ENCODE data around the gene RNF115. TPM values are rescaled to one million over a fixed set of nuclear protein-coding genes. Genes with fewer than 3 reads are reported as not detected.

RNF115 gene
- total and polyA plus RNA-seq, 2 donors (not counting 3 experiments of a cell fraction or from before 2014, with no cell fraction given) = 7.6 to 17.3 TPM

DNA sequence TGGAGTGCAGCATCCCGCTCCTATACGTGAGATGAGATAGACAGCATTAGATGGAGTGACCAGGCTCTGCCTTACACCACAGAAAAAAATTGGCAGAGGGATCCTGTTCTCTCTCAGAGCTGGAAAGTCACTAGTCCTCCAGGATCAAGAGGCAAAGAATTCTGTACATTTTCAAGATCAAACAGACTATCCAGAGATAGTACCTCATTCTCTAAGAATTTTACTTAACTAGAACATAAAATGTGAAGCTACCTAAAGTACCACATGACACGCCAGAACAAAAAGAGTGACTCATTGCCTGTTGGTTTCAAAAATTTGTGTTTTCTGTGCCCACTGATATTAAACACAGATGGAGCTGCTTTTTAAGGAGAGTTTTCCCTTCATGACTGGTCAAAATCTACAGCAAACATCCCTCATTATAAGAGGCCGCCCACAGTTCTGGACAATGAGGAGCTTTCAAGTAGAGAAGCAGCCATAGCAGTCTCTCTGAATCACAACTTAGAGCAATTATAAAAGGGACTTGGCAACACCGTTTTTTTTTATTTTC is 72.3 kb downstream of the RNF115 start:
- CTCF ChIA-PET = interaction anchor here (0.6 to 3.3 kb wide), 9 partner anchors 12 to 94 kb away, joined by 3 to 18 read pairs (median 5); partner anchors contain the start of genes NUDT17, POLR3C and RNF115
- no TSS peak for BruUV-seq (replicated peaks)
- DNase-seq (ENCODE audit: low read depth, low spot score) (peak; percentile 72), FAIRE-seq (peak; percentile 83)
- intact Hi-C loops (cut with micrococcal nuclease) = loop anchor here (10.0 kb wide), 1 partner anchor 73 kb away; the partner anchor contains the start of genes POLR3C and RNF115
- H3K9ac ChIP-seq (replicated peaks; ENCODE audit: extremely low read depth, insufficient read depth, low read length) = peak overlapping the region; percentile 5
- H3K36me3 ChIP-seq (ENCODE audit: control insufficient read depth in 2 of 2, extremely low read depth in 1 of 2, insufficient read depth in 2 of 2, low read length in 2 of 2) = peaks cover 12 to 17% of the 10 kb centered on the region in 2 experiments
- H3K4me2 ChIP-seq (ENCODE audit: insufficient read depth, low read length) = no peak overlapping the region
- TF ChIP-seq, protein P1, sequence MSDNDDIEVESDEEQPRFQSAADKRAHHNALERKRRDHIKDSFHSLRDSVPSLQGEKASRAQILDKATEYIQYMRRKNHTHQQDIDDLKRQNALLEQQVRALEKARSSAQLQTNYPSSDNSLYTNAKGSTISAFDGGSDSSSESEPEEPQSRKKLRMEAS (IDR thresholded peaks at IDR 0.05; ENCODE audit: insufficient read depth, insufficient read length) = no peak
- TF ChIP-seq, protein P2, sequence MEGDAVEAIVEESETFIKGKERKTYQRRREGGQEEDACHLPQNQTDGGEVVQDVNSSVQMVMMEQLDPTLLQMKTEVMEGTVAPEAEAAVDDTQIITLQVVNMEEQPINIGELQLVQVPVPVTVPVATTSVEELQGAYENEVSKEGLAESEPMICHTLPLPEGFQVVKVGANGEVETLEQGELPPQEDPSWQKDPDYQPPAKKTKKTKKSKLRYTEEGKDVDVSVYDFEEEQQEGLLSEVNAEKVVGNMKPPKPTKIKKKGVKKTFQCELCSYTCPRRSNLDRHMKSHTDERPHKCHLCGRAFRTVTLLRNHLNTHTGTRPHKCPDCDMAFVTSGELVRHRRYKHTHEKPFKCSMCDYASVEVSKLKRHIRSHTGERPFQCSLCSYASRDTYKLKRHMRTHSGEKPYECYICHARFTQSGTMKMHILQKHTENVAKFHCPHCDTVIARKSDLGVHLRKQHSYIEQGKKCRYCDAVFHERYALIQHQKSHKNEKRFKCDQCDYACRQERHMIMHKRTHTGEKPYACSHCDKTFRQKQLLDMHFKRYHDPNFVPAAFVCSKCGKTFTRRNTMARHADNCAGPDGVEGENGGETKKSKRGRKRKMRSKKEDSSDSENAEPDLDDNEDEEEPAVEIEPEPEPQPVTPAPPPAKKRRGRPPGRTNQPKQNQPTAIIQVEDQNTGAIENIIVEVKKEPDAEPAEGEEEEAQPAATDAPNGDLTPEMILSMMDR (IDR thresholded peaks at IDR 0.05; ENCODE audit: extremely low read depth in 1 of 2, insufficient read depth in 1 of 2, low read depth in 1 of 2, low read length in 2 of 2) = no peak
- TF ChIP-seq MYC (IDR thresholded peaks at IDR 0.05; ENCODE audit: low read depth, low read length) = no peak
- TF ChIP-seq FOS (IDR thresholded peaks at IDR 0.05; ENCODE audit: borderline replicate concordance, insufficient read depth, low read length) = peak; percentile 63
- TF ChIP-seq EZH2 (IDR thresholded peaks at IDR 0.05; ENCODE audit: borderline replicate concordance, low read depth, low read length, severe bottlenecking) = no peak
- peak; percentile 54 for TF ChIP-seq JUN (IDR thresholded peaks at IDR 0.05; ENCODE audit: borderline replicate concordance, insufficient read depth, insufficient read length, low read depth)
- TF ChIP-seq GATA2 (IDR thresholded peaks at IDR 0.05; ENCODE audit: insufficient read depth, insufficient read length, low read depth, low read length) = no peak
- no peak for TF ChIP-seq POLR2AphosphoS5 (IDR thresholded peaks at IDR 0.05; ENCODE audit: insufficient read depth, low read depth, low read length)
- TF ChIP-seq POLR2A (IDR thresholded peaks at IDR 0.05; ENCODE audit: low read depth, low read length) = no peak
- no peak overlapping the region for H3K4me3 ChIP-seq (replicated peaks in 1 of 3; ENCODE audit: insufficient read depth in 1 of 3, low read depth in 1 of 3, low read length in 3 of 3)
- peaks cover 13% of the 10 kb centered on the region for H3K4me1 ChIP-seq (ENCODE audit: control insufficient read depth, extremely low read depth, insufficient read depth, low read length)
- H3K79me2 ChIP-seq (ENCODE audit: control insufficient read depth, insufficient read depth, low read length) = no peaks in the 10 kb centered on the region
- no peaks in the 10 kb centered on the region for H3K27me3 ChIP-seq (ENCODE audit: control insufficient read depth in 2 of 2, insufficient read depth in 2 of 2, low read length in 2 of 2)
- H2AFZ ChIP-seq (ENCODE audit: low read depth, low read length) = no peak overlapping the region
- peak overlapping the region; percentile 33 for H3K27ac ChIP-seq (ENCODE audit: insufficient read depth, low read depth, low read length)
- H3K9me3 ChIP-seq (replicated peaks; ENCODE audit: control insufficient read depth, insufficient read depth, low read length) = no peaks in the 10 kb centered on the region
- POLR2A ChIA-PET = no interaction called here
- no peaks in the 10 kb centered on the region for H4K20me1 ChIP-seq (replicated peaks; ENCODE audit: control insufficient read depth, extremely low read depth, insufficient read depth, low read length)
- no peaks in the 10 kb centered on the region for H3K9me1 ChIP-seq (replicated peaks; ENCODE audit: control insufficient read depth, extremely low read depth, insufficient read depth, low read length)
- dilution Hi-C loops (cut with MboI; ENCODE audit: extremely low pct_ligation_motif_present, low sequenced_read_pairs) = no loop called here
